ENCODE data around the gene EIF1AD. TPM values are rescaled to one million over a fixed set of nuclear protein-coding genes. Genes with fewer than 3 reads are reported as not detected.

The EIF1AD gene
- total RNA-seq, 4 donors from 2014 or later, result 25.3 to 34.9 (median 28.2) TPM

DNA sequence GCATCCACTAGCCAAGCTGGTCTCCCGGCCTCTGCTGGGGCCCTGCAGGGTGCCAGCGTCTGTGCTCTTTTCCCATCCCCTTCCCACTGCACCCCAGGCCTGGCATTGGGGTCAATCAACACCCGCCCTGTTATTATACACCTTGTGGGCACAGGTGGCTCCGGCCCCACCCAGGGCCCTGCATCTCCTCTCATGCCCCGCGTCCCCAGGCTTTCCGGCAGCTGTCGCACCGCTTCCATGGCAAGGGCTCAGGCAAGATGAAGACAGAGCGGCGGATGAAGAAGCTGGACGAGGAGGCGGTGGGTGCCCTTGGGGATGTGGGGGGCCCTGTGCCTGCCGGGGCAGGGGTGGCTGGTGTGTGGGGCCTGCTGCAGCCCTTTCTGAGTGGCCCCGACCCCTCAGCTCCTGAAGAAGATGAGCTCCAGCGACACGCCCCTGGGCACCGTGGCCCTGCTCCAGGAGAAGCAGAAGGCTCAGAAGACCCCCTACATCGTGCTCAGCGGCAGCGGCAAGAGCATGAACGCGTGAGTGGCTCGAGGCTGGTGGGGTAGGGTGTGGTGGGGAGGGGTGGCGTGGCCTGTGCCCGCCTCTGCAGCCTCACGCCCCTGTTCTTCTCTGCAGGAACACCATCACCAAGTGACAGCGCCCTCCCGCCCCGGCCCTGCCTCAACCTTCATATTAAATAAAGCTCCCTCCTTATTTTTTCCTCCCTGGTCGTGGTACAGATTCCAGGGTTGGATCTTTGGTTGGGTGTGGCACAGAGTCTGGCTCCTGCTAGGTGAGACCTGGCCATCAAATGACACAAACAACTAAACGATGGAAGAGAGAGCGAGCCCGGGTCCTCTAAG is 23.3 kb downstream of the EIF1AD start:
- TF ChIP-seq POLR2A (IDR thresholded peaks at IDR 0.05; ENCODE audit: low read depth) (no peak), POLR2AphosphoS5 (IDR thresholded peaks at IDR 0.05) (no peak), EP300 (IDR thresholded peaks at IDR 0.05) (no peak)
- TF ChIP-seq, protein P1, sequence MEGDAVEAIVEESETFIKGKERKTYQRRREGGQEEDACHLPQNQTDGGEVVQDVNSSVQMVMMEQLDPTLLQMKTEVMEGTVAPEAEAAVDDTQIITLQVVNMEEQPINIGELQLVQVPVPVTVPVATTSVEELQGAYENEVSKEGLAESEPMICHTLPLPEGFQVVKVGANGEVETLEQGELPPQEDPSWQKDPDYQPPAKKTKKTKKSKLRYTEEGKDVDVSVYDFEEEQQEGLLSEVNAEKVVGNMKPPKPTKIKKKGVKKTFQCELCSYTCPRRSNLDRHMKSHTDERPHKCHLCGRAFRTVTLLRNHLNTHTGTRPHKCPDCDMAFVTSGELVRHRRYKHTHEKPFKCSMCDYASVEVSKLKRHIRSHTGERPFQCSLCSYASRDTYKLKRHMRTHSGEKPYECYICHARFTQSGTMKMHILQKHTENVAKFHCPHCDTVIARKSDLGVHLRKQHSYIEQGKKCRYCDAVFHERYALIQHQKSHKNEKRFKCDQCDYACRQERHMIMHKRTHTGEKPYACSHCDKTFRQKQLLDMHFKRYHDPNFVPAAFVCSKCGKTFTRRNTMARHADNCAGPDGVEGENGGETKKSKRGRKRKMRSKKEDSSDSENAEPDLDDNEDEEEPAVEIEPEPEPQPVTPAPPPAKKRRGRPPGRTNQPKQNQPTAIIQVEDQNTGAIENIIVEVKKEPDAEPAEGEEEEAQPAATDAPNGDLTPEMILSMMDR (IDR thresholded peaks at IDR 0.05), result no peak
- Histone ChIP-seq H3K36me3 (peaks cover 31 to 61% (median 52%) of the 10 kb centered on the region in 4 donors), H3K4me3 (no peak overlapping the region), H3K4me1 (no peaks in the 10 kb centered on the region), H3K9me3 (no peaks in the 10 kb centered on the region), H3K27me3 (no peaks in the 10 kb centered on the region), H3K27ac (replicated peaks in 1 of 4) (no peak overlapping the region)
- no peak for DNase-seq (ENCODE audit: extremely low spot score)
- 86% methylated on average over 24 of the region's 34 CpGs for WGBS
- intact Hi-C loops (cut with DNase I), result no loop called here

GRCh38 chr11:65977621-65978390 is 24.2 kb downstream of the EIF1AD start:
- WGBS, result 89% methylated on average over 19 of the region's 29 CpGs
- Histone ChIP-seq H3K27ac (replicated peaks in 1 of 4) (no peak overlapping the region), H3K9me3 (no peaks in the 10 kb centered on the region), H3K4me3 (no peak overlapping the region), H3K27me3 (no peaks in the 10 kb centered on the region), H3K4me1 (no peaks in the 10 kb centered on the region), H3K36me3 (peaks cover 37 to 69% (median 59%) of the 10 kb centered on the region in 4 donors)
- no peak for DNase-seq (ENCODE audit: extremely low spot score)
- intact Hi-C loops (cut with DNase I), result no loop called here
- TF ChIP-seq, protein P1 (IDR thresholded peaks at IDR 0.05), result no peak
- TF ChIP-seq EP300 (IDR thresholded peaks at IDR 0.05), result no peak
- TF ChIP-seq POLR2A (IDR thresholded peaks at IDR 0.05; ENCODE audit: low read depth), result no peak
- TF ChIP-seq POLR2AphosphoS5 (IDR thresholded peaks at IDR 0.05), result no peak

DNA sequence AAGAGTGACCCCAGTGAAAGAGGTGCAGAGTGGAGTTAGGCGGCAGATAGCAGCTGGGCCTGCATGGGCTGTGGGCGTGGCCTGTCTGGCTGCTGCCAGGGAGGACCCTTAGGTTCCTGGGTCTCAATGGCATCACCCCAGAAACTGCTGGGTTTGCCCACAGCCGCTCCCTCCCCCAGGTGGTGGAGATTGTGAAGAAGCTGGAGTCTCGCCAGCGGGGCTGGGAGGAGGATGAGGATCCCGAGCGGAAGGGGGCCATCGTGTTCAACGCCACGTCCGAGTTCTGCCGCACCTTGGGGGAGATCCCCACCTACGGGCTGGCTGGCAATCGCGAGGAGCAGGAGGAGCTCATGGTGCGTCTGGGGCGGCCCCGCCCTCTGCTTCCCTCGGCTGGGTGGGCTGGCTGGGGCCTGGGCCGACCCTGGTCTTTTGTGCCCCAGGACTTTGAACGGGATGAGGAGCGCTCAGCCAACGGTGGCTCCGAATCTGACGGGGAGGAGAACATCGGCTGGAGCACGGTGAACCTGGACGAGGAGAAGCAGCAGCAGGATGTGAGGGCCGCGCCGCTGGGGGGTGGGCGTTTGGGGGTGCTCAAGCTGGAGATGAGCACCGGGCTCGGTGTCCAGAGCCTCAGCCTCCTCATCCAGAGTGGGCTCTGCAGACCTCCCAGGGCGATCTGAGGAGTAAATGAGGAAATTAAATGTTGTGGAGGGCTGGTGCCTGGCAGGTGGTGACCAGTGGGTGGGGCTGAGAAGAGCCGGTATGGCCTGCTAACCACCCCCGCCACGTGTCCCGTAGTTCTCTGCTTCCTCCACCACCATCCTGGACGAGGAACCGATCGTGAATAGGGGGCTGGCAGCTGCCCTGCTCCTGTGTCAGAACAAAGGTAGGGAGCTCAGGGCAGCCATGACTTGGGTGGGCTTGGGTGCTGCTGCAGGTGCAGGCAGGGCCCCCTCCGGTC is 25.5 kb downstream of the EIF1AD start:
- intact Hi-C loops (cut with DNase I), result no loop called here
- Histone ChIP-seq H3K4me1 (no peaks in the 10 kb centered on the region), H3K27me3 (no peaks in the 10 kb centered on the region), H3K36me3 (peaks cover 37 to 82% (median 64%) of the 10 kb centered on the region in 4 donors), H3K9me3 (no peaks in the 10 kb centered on the region), H3K4me3 (no peak overlapping the region), H3K27ac (replicated peaks in 1 of 4) (no peak overlapping the region)
- TF ChIP-seq POLR2A (IDR thresholded peaks at IDR 0.05; ENCODE audit: low read depth) (no peak), EP300 (IDR thresholded peaks at IDR 0.05) (no peak), POLR2AphosphoS5 (IDR thresholded peaks at IDR 0.05) (no peak)
- TF ChIP-seq, protein P1 (IDR thresholded peaks at IDR 0.05), result no peak
- WGBS, result 88% methylated on average over 29 of the region's 43 CpGs
- DNase-seq (ENCODE audit: extremely low spot score), result no peak

- Histone ChIP-seq H3K4me3 (no peak overlapping the region), H3K4me1 (no peaks in the 10 kb centered on the region), H3K36me3 (peaks cover 37 to 83% (median 65%) of the 10 kb centered on the region in 4 donors), H3K27me3 (no peaks in the 10 kb centered on the region), H3K9me3 (no peaks in the 10 kb centered on the region), H3K27ac (replicated peaks in 1 of 4) (no peak overlapping the region)
- intact Hi-C loops (cut with DNase I), result no loop called here
- DNase-seq (ENCODE audit: extremely low spot score), result no peak
- TF ChIP-seq POLR2AphosphoS5 (IDR thresholded peaks at IDR 0.05) (no peak), EP300 (IDR thresholded peaks at IDR 0.05) (no peak), POLR2A (IDR thresholded peaks at IDR 0.05; ENCODE audit: low read depth) (no peak)
- TF ChIP-seq, protein P1 (IDR thresholded peaks at IDR 0.05), result no peak
- WGBS, result 88% methylated on average over 9 of the region's 9 CpGs
Measured at GRCh38 chr11:65975771-65976170, 26.2 kb downstream of the EIF1AD start.
